ENCODE measurements around the gene BMERB1.

Gene BMERB1

GRCh38 chr16:15521758-15522509, 87.5 kb downstream of the BMERB1 start:
- TF ChIP-seq CTCF (IDR thresholded peaks at IDR 0.05; ENCODE audit: control insufficient read depth, extremely low read depth, insufficient read depth) = no peak
- DNase-seq (ENCODE audit: low read depth) = no peak

GRCh38 chr16:15523092-15523541, 88.7 kb downstream of the BMERB1 start:
- peak; percentile 48 for TF ChIP-seq CTCF (IDR thresholded peaks at IDR 0.05; ENCODE audit: control insufficient read depth, extremely low read depth, insufficient read depth)
- peak; percentile 7 for DNase-seq (ENCODE audit: low read depth)
- no peak overlapping the region for H3K4me3 ChIP-seq (ENCODE audit: low read depth, low read length)

More at GRCh38 chr16:15521758-15522509, 87.5 kb downstream of the BMERB1 start:
- H3K4me3 ChIP-seq (ENCODE audit: low read depth, low read length) = no peak overlapping the region

- TF ChIP-seq CTCF (IDR thresholded peaks at IDR 0.05; ENCODE audit: control insufficient read depth, extremely low read depth, insufficient read depth) = no peak
- no peak for DNase-seq (ENCODE audit: low read depth)
- no peak overlapping the region for H3K4me3 ChIP-seq (ENCODE audit: low read depth, low read length)
Measured at GRCh38 chr16:15523939-15524338, 89.6 kb downstream of the BMERB1 start.

GRCh38 chr16:15524966-15525365, 90.6 kb downstream of the BMERB1 start:
- no peak for DNase-seq (ENCODE audit: low read depth)
- TF ChIP-seq CTCF (IDR thresholded peaks at IDR 0.05; ENCODE audit: control insufficient read depth, extremely low read depth, insufficient read depth) = no peak
- H3K4me3 ChIP-seq (ENCODE audit: low read depth, low read length) = no peak overlapping the region

- TF ChIP-seq CTCF (IDR thresholded peaks at IDR 0.05; ENCODE audit: control insufficient read depth, extremely low read depth, insufficient read depth) = no peak
- DNase-seq (ENCODE audit: low read depth) = no peak
- H3K4me3 ChIP-seq (ENCODE audit: low read depth, low read length) = no peak overlapping the region
Measured at GRCh38 chr16:15526097-15526496, 91.7 kb downstream of the BMERB1 start.

- no peak overlapping the region for H3K4me3 ChIP-seq (ENCODE audit: low read depth, low read length)
- no peak for DNase-seq (ENCODE audit: low read depth)
- no peak for TF ChIP-seq CTCF (IDR thresholded peaks at IDR 0.05; ENCODE audit: control insufficient read depth, extremely low read depth, insufficient read depth)
Measured at GRCh38 chr16:15526731-15527130, 92.3 kb downstream of the BMERB1 start.

GRCh38 chr16:15529673-15530072, 95.3 kb downstream of the BMERB1 start:
- DNase-seq (ENCODE audit: low read depth) = no peak
- no peak overlapping the region for H3K4me3 ChIP-seq (ENCODE audit: low read depth, low read length)
- no peak for TF ChIP-seq CTCF (IDR thresholded peaks at IDR 0.05; ENCODE audit: control insufficient read depth, extremely low read depth, insufficient read depth)

Data from LNCaP clone FGC (cell line).